ENCODE data around the gene OTUB2.
"Not testable (repeated sequence)": the region's sequence is repeated elsewhere in the genome, so short reads cannot be mapped to it uniquely, and the experiment has no call there.

Gene OTUB2

DNA sequence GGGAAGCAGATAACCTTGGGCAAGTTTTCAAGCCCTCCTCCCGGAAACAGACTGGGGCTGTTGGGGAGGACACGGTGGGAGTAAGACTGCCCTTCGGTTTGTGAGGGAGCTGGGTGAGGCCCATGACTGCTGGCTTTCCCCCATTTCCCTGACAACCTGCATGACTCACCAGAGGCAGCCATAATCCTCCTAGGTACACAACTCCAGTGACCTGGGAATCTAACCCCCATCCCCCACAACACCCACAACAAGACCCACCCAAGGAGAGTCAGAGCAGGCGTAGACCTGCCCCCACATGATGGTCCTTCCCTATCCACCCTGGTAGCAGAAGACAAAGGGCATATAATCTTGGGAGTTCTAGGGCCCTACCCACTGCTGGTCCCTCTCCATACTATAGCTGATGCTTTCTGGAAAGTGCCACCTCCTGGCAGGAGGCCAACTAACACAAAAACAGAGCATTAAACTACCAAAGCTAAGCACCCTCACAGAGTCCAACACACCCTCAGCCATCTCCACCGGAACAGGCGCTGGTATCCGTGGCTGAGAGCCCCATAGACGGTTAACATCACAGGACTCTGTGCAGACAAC is 40.0 kb downstream of the OTUB2 start:
- Mint-ChIP-seq H3K36me3 (ENCODE audit: low read depth) (peaks cover 73% of the 10 kb centered on the region), H3K9me3 (peaks cover 25% of the 10 kb centered on the region), H3K27me3 (no peaks in the 10 kb centered on the region), H3K27ac (no peak overlapping the region), H3K4me3 (no peak overlapping the region), H3K4me1 (ENCODE audit: low read depth) (peaks cover 66% of the 10 kb centered on the region)

DNA sequence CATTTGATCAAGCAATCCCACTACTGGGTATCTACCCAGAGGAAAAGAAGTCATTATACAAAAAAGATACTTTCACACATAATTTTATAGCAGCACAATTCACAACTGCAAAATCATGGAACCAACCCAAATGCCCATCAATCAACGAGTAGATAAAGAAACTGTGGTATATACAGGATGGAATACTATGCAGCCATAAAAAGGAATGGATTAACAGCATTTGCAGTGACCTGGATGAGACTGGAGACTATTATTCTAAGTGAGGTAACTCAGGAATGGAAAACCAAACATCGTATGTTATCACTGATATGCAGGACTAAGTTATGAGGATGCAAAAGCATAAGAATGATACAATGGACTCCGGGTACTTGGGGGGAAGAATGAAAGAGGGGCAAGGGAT is 45.9 kb downstream of the OTUB2 start:
- Mint-ChIP-seq H3K4me1 (ENCODE audit: low read depth) (peaks cover 75% of the 10 kb centered on the region), H3K27ac (peak overlapping the region; percentile 3), H3K36me3 (ENCODE audit: low read depth) (peaks cover 88% of the 10 kb centered on the region), H3K9me3 (peaks cover 46% of the 10 kb centered on the region)
- not testable (repeated sequence) for H3K27me3 Mint-ChIP-seq, H3K4me3 Mint-ChIP-seq

DNA sequence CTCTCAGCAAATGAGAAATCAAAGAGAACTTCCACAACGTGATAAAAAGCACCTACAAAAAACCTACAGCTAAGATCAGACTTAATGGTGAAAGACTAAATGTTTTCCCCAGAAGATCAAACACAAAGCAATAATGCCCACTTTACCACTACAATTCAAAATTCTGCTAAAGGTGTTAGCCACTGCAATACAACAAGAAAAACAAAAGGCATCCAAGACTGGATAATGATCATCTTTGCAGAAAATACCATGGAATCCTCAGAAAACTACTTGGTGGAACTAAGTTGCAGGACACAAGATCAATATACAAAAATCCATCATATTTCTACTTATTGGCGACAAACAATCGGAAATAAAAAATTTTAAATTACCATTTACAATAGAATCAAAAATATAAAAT is 48.4 kb downstream of the OTUB2 start:
- Mint-ChIP-seq H3K9me3 (peaks cover 36% of the 10 kb centered on the region), H3K27ac (no peak overlapping the region), H3K4me1 (ENCODE audit: low read depth) (peaks cover 76% of the 10 kb centered on the region), H3K36me3 (ENCODE audit: low read depth) (peaks cover 89% of the 10 kb centered on the region), H3K4me3 (peak overlapping the region; percentile 17), H3K27me3 (no peaks in the 10 kb centered on the region)

DNA sequence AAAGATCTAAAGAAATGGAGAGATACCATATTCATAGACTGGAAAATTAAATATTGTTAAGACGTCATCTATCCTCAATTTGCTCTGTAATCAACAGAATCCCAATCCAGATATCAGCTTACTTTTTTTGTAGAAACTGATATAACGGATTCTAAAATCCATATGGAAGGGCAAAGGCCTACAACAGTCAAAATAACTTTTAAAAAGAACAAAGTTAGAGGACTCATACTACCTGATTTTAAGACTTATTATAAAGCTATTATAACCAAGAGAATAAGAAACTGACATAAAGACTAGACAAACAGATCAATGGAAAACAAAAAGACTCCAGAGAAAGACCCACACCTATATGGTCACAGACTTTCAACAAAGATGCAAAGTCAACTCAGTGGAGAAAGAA is 48.9 kb downstream of the OTUB2 start:
- no peaks in the 10 kb centered on the region for H3K27me3 Mint-ChIP-seq
- H3K9me3 Mint-ChIP-seq, result peaks cover 32% of the 10 kb centered on the region
- peak overlapping the region; percentile 57 for H3K4me3 Mint-ChIP-seq
- H3K27ac Mint-ChIP-seq, result no peak overlapping the region
- peaks cover 89% of the 10 kb centered on the region for H3K36me3 Mint-ChIP-seq (ENCODE audit: low read depth)
- peaks cover 76% of the 10 kb centered on the region for H3K4me1 Mint-ChIP-seq (ENCODE audit: low read depth)

DNA sequence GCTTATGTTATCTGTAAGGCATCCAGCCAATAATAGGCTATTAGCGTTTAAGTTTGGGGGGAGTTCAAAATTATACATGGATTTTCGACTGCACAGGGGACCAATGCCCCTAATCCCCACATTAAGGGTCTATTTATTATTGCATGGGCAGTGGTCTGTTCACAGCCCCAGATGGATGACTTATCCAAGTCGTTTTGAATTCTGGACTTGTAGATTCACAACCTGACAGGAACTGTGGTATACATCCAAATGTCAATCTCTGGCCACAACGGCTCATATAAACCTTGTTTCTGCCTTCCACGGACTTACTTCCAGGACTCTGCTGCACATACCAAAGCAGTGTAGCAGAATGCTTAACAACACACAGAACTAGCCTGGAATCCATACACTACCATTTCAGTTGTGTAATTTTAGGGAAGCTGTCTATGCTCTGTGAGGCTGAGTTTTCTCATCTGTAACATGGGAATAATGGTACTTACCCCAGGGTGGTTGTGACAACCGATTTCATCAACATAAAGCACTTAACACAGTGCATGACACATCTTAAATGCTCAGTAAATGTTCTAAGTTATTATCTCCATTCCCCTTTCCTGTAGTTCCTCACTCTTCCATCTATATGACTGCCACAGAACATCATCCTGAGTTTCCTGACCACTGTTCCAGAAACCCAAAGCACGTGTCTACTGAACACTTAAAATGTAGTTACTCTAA is 51.1 kb downstream of the OTUB2 start:
- Mint-ChIP-seq H3K36me3 (ENCODE audit: low read depth) (peaks cover 74% of the 10 kb centered on the region), H3K27me3 (no peaks in the 10 kb centered on the region), H3K4me1 (ENCODE audit: low read depth) (peaks cover 65% of the 10 kb centered on the region), H3K9me3 (peaks cover 16% of the 10 kb centered on the region), H3K27ac (peak overlapping the region; percentile 10), H3K4me3 (peak overlapping the region; percentile 100)

DNA sequence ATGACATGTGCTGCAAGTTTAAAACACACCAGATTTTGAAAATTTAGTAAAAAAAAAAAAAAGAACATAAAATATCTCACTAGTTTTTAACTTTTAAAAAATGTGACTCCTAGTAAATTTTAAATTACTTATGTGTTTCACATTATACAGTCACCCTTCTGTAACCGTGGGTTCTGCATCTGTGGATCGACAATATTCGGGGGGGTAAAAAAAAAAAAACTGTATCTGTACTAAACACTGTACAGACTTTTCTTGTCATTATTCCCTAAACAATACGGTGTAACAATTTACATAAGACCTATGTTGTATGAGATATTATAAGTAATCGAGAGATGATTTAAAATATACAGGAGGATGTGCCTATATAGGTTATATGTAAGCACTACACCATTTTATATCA is 51.7 kb downstream of the OTUB2 start:
- Mint-ChIP-seq H3K9me3 (peaks cover 14% of the 10 kb centered on the region), H3K27ac (peak overlapping the region; percentile 10), H3K27me3 (no peaks in the 10 kb centered on the region), H3K4me3 (peak overlapping the region; percentile 100), H3K4me1 (ENCODE audit: low read depth) (peaks cover 69% of the 10 kb centered on the region), H3K36me3 (ENCODE audit: low read depth) (peaks cover 73% of the 10 kb centered on the region)

DNA sequence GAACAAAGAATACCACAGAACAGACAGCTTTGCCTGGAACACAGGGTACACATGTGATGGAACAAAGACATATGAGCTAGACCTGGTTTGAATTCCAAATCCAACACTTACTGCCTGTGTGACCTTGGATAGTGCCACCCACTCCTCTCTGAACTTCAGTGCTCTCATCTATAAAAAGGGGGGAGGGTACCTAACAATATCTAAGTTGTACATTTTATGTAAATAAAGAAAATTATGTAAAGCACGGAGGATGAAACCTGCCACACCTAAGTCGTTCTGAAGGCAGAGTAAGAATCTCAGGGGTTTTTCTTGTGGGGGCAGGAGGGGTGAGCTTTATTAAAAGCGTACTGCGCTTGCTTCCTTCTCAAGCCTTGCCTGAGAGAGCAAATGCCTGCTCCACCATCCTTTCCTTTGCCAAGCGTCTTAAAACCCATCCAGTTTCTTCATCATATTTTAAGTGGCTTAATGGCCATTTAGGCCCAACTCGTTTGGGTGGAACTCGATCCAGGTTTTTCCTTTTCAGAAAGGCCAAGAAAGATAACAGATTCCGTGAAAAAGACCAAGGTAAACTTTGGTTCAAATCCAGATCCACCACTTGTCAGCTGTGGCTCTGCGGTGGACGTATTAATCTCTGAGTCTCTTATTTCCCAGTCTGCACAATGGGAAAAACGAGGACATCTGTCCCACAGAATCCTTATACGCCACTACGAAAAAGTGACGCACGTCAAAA is 53.9 kb downstream of the OTUB2 start:
- H3K9me3 Mint-ChIP-seq, result peaks cover 7% of the 10 kb centered on the region
- peak overlapping the region; percentile 100 for H3K4me3 Mint-ChIP-seq
- H3K27ac Mint-ChIP-seq, result peak overlapping the region; percentile 100
- peaks cover 66% of the 10 kb centered on the region for H3K4me1 Mint-ChIP-seq (ENCODE audit: low read depth)
- H3K27me3 Mint-ChIP-seq, result no peaks in the 10 kb centered on the region
- H3K36me3 Mint-ChIP-seq (ENCODE audit: low read depth), result peaks cover 59% of the 10 kb centered on the region

DNA sequence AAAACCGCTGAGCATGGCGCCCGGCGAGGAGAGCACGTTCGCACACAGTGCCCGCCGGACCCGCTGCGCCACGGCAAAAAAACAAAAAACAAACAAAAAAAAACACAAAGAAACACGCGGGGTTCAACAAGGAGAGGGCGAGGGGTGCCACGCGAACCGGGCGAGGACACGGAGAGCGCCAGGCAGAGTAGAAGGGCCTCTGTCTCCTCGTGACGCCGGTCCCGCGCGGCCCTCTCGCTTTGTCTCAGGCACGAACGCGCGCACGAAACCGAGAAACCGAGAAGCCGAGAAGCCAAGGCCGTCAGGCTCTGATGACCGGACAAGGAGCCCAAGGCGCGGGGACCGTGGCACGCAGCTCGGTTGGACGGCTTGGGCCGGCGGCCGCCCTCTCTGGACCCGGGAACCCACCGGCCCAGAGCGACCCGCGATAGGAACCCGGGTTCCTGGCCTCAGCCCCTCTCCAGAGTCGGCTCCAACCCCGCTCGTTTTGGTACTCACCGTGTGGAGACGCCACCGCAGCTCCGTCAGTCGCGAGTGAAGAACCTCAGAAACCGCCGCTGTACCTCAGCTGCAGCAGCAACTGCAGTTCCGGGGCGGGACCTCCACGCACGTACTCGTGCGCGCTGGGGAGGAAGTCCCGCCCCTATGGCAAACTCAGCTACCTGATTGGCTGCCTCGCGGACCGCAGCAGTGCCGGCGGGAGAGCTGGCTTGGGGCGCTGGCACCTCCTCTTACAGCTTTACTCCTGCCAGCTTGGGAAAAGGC is 54.7 kb downstream of the OTUB2 start, which contains the start of the genes DDX24 and IFI27L1:
DDX24 (minus strand) TSS at position 582 of the 765 bp plus-strand sequence. CDS start 1,460 bp downstream, outside the sequence.
IFI27L1 (plus strand) TSS at position 690 of the 765 bp plus-strand sequence. CDS start 15,628 bp downstream, outside the sequence.
- H3K27me3 Mint-ChIP-seq, result no peaks in the 10 kb centered on the region
- H3K36me3 Mint-ChIP-seq (ENCODE audit: low read depth), result peaks cover 52% of the 10 kb centered on the region
- no peaks in the 10 kb centered on the region for H3K9me3 Mint-ChIP-seq
- H3K4me3 Mint-ChIP-seq, result peak within 1 kb of the TSS; percentile 100
- H3K27ac Mint-ChIP-seq, result peak within 1 kb of the TSS; percentile 100
- peaks cover 59% of the 10 kb centered on the region for H3K4me1 Mint-ChIP-seq (ENCODE audit: low read depth)

DNA sequence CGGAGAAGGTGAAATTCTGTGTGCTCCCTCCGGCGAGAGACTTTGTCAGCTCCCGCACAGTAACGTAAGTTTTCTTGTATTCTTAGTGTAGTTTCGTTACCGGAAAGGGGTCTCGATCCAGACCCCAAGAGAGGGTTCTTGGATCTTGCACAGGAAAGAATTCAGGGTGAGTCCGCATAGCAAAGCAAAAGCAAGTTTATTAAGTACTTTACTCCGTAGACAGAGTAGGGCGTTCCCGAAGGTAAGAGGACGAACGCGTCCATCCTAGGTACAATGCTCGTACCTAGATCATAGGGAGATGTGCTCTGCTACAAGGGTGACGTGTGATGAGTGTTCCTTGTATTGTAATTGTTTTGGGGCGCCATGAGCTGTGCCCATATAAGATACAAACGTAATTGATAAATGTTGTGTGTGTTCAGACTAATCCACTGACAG is 55.3 kb downstream of the OTUB2 start:
- Mint-ChIP-seq H3K4me1 (ENCODE audit: low read depth) (peaks cover 53% of the 10 kb centered on the region), H3K36me3 (ENCODE audit: low read depth) (peaks cover 46% of the 10 kb centered on the region), H3K27me3 (no peaks in the 10 kb centered on the region), H3K9me3 (no peaks in the 10 kb centered on the region), H3K4me3 (peak overlapping the region; percentile 100), H3K27ac (peak overlapping the region; percentile 100)

DNA sequence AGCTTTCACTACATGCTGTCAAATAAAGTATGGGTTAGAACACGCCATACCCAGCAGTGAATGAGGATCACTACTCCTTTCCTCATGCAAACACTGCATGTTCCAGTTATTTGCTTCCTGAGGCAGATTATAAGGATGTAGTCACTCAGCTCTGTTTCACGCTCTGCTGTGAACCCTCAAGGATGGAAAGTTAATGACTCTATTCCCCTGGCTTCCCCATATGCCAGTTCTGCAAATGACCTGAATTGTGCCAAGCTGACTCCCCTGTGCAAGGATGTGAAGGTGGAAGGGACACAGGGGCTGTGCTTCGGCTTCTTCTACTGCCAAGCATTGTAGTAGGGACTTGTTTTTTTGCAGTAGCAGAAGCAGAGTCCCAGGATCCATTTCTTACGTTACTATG is 61.8 kb downstream of the OTUB2 start:
- H3K27ac Mint-ChIP-seq, result no peak overlapping the region
- no peaks in the 10 kb centered on the region for H3K27me3 Mint-ChIP-seq
- peaks cover 5% of the 10 kb centered on the region for H3K4me1 Mint-ChIP-seq (ENCODE audit: low read depth)
- H3K36me3 Mint-ChIP-seq (ENCODE audit: low read depth), result peaks cover 5% of the 10 kb centered on the region
- H3K9me3 Mint-ChIP-seq, result no peaks in the 10 kb centered on the region
- H3K4me3 Mint-ChIP-seq, result no peak overlapping the region

DNA sequence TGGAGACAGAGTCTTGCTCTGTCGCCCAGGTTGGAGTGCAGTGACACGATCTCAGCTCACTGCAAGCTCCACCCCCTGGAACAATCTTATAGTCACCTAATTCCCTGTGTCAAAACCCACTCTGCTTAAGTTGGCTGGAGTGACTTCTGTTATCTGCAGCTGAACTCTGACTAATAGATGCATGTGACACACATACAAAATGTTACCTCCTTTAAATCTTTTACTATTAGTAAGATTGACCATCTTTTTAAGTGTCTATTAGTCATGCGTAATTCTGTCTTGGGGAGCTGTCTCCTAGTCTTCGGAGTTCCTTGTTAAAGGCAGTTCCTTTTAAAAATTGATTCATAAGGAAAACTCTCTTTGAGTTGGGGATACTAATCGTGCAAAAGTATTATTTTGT is 62.4 kb downstream of the OTUB2 start:
- Mint-ChIP-seq H3K27ac (no peak overlapping the region), H3K4me1 (ENCODE audit: low read depth) (no peaks in the 10 kb centered on the region), H3K4me3 (no peak overlapping the region), H3K36me3 (ENCODE audit: low read depth) (no peaks in the 10 kb centered on the region), H3K27me3 (no peaks in the 10 kb centered on the region), H3K9me3 (no peaks in the 10 kb centered on the region)

DNA sequence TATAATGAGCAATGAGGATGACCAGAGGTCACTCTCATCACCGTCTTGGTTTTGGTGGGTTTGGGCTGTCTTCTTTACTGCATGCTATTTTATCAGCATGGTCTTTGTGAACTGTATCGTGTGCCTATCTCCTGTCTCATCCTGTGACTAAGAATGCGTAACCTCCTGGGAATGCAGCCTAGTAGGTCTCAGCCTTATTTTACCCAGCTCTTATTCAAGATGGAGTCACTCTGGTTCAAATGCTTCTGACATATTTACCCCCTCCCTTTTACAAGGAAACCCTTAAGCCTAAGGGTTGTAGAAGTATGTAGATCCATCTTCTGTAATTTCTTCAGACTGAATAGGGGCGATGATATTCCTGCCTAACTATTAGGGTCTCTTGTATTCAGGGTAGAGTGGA is 63.3 kb downstream of the OTUB2 start:
- H3K27me3 Mint-ChIP-seq, result no peaks in the 10 kb centered on the region

DNA sequence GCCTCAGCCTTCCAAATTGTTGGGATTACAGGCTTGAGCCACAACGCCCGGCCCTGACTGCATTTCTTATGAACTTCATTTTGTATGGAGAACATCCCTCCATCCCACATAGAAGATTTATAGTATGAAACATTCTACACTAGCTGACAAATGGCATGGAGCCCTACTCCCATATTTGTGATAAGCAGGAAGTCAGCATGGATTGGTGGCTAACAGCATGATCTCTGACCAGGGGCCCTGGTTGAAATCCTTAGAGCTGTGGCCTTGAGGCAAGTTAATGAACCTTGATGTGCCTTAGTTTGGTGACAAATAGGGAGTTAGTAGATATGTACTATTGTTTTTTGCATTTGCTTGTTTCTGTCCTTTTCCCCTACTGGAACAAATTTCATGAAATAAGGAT is 67.3 kb downstream of the OTUB2 start:
- peaks cover 4% of the 10 kb centered on the region for H3K36me3 Mint-ChIP-seq (ENCODE audit: low read depth)
- H3K4me1 Mint-ChIP-seq (ENCODE audit: low read depth), result no peaks in the 10 kb centered on the region
- no peak overlapping the region for H3K27ac Mint-ChIP-seq
- H3K27me3 Mint-ChIP-seq, result no peaks in the 10 kb centered on the region
- no peak overlapping the region for H3K4me3 Mint-ChIP-seq
- no peaks in the 10 kb centered on the region for H3K9me3 Mint-ChIP-seq

More for the DNA sequence above, 63.3 kb downstream of the OTUB2 start:
- no peak overlapping the region for H3K4me3 Mint-ChIP-seq
- no peaks in the 10 kb centered on the region for H3K9me3 Mint-ChIP-seq
- H3K36me3 Mint-ChIP-seq (ENCODE audit: low read depth), result no peaks in the 10 kb centered on the region
- H3K4me1 Mint-ChIP-seq (ENCODE audit: low read depth), result no peaks in the 10 kb centered on the region
- no peak overlapping the region for H3K27ac Mint-ChIP-seq

DNA sequence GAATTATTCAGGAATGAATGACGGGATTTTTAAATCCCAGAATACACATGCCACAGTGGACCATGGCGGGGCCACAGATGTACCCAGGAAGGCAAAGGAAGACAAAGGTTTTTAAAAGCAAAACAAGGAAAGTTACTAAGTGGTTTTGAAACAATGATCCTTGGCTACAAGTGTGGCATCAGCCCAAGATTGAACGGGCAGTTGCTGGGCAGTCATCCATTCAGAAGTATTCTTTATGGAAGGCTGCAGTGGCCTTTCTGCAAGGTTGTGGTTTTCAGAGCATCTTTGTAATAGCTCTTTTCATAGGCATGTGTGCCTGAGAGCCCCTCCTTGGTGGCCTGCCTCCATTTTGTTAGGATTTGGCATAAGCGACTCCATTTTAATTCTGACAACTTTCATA is 71.0 kb downstream of the OTUB2 start:
- Mint-ChIP-seq H3K9me3 (no peaks in the 10 kb centered on the region), H3K27ac (no peak overlapping the region), H3K4me3 (no peak overlapping the region), H3K36me3 (ENCODE audit: low read depth) (peaks cover 4% of the 10 kb centered on the region), H3K4me1 (ENCODE audit: low read depth) (no peaks in the 10 kb centered on the region), H3K27me3 (no peaks in the 10 kb centered on the region)
